Thoracic aorta (tissue), 2 donors: Measurements from ENCODE around the gene CACYBP. TPM values are rescaled to one million over a fixed set of nuclear protein-coding genes. Genes with fewer than 3 reads are reported as not detected.

Experiments used
- ATAC-seq: fragments of 150-250 bp; one replicate; pipeline ENCODE4 v1.8.0; 2017; ENCODE audit warnings: low read depth; ENCODE audit not compliant: insufficient number of reproducible peaks, low FRiP score
- DNase-seq: peaks from one replicate; pipeline ENCODE4 v3.0.0-alpha.2; 2020; ENCODE audit warnings: low spot score
- H3K27ac ChIP-seq, 2 donors: fragments of 200-600 bp; sonication (generic); 1 replicate in 1 of 2; 2 replicates in 1 of 2; pipeline ENCODE4 v1.5.1; 2016; ENCODE audit warnings: mild to moderate bottlenecking in 2 of 2, moderate library complexity in 2 of 2
- H3K27me3 ChIP-seq: fragments of 200-600 bp; sonication (generic); replicated peaks from 2 replicates; pipeline ENCODE4 v1.6.0; 2016; ENCODE audit warnings: mild to moderate bottlenecking; ENCODE audit not compliant: insufficient read depth
- H3K36me3 ChIP-seq: fragments of 200-600 bp; sonication (generic); one replicate; pipeline ENCODE4 v1.5.1; 2016
- H3K4me1 ChIP-seq, 2 donors: fragments of 200-600 bp; sonication (generic); 1 replicate in 1 of 2; 2 replicates in 1 of 2; pipeline versions ENCODE4 v1.5.1 to v1.6.0; 2016; ENCODE audit warnings: low read depth in 2 of 2, mild to moderate bottlenecking in 1 of 2; ENCODE audit not compliant: control insufficient read depth in 1 of 2
- H3K4me3 ChIP-seq: fragments of 200-600 bp; sonication (generic); 2 replicates; pipeline ENCODE4 v1.5.1; 2016; ENCODE audit warnings: mild to moderate bottlenecking
- H3K9me3 ChIP-seq: fragments of 200-600 bp; sonication (generic); 2 replicates; pipeline ENCODE4 v1.5.1; 2016
- total RNA-seq, 2 donors: library from RNA; depleted of rRNA; stranded (reverse); fragments of >200 nt; gene quantifications; one replicate each; pipeline versions ENCODE4 v1.1.0 to v1.2.3, GENCODE V29; 2016
- TF ChIP-seq, protein P1 (sequence below): fragments of 200-600 bp; sonication (generic); IDR thresholded peaks from one replicate; pipeline ENCODE4 v1.5.1; 2019; ENCODE audit warnings: antibody characterized with exemption

CACYBP gene, protein sequence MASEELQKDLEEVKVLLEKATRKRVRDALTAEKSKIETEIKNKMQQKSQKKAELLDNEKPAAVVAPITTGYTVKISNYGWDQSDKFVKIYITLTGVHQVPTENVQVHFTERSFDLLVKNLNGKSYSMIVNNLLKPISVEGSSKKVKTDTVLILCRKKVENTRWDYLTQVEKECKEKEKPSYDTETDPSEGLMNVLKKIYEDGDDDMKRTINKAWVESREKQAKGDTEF
- total RNA-seq, result 10 to 100 TPM; 54.8 to 55.0 TPM

DNA sequence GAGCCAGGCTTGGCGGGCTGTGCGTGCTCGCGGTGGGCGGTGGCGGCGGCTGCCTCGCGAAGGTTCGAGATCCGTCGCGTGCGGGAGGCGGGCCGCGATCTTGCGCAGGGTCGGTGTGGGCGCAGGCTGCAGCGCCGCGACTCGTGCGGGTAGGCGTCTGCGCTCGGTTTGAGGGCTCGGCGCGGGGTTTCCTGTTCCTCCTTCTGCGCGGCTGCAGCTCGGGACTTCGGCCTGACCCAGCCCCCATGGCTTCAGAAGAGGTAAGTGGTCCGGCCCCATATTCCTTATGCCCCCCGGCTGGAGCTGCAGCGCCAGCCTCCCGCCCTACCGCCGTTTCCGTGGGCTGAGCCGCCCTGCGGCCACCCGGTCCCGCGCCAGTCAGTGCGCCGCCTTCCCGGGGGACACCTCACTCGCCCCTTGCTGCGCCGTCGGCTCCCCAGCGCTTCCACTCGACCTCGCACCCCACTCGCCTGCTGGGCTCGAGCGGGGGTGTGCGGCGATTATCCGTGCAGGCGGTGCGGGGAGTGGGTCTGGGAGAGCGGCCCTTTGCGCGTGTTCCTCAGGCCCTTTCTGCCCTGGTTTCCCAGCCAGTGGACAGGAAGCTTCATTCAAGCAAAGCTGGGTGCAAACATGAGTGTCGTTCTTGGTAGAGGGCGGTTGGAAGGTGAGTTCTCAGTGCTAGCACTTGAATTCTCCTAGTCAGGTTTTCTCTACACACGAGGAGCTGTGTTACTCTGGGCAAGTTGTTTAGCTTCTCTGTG lies at the start of gene CACYBP:
TSS of gene CACYBP (plus strand) at position 12 of the 761 bp plus-strand sequence. CDS start at position 246, 234 bp downstream.
- H3K27ac ChIP-seq, result peak within 1 kb of the TSS; percentile 96 to 97
- H3K4me1 ChIP-seq, result peaks cover 15 to 43% of the 10 kb centered on the region in 2 donors
- DNase-seq (no peak), ATAC-seq (no peak)
- no peaks in the 10 kb centered on the region for H3K27me3 ChIP-seq
- peaks cover 1% of the 10 kb centered on the region for H3K36me3 ChIP-seq
- TF ChIP-seq, protein P1, sequence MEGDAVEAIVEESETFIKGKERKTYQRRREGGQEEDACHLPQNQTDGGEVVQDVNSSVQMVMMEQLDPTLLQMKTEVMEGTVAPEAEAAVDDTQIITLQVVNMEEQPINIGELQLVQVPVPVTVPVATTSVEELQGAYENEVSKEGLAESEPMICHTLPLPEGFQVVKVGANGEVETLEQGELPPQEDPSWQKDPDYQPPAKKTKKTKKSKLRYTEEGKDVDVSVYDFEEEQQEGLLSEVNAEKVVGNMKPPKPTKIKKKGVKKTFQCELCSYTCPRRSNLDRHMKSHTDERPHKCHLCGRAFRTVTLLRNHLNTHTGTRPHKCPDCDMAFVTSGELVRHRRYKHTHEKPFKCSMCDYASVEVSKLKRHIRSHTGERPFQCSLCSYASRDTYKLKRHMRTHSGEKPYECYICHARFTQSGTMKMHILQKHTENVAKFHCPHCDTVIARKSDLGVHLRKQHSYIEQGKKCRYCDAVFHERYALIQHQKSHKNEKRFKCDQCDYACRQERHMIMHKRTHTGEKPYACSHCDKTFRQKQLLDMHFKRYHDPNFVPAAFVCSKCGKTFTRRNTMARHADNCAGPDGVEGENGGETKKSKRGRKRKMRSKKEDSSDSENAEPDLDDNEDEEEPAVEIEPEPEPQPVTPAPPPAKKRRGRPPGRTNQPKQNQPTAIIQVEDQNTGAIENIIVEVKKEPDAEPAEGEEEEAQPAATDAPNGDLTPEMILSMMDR, result no peak
- H3K9me3 ChIP-seq, result no peaks in the 10 kb centered on the region
- H3K4me3 ChIP-seq, result peak within 1 kb of the TSS; percentile 95

DNA sequence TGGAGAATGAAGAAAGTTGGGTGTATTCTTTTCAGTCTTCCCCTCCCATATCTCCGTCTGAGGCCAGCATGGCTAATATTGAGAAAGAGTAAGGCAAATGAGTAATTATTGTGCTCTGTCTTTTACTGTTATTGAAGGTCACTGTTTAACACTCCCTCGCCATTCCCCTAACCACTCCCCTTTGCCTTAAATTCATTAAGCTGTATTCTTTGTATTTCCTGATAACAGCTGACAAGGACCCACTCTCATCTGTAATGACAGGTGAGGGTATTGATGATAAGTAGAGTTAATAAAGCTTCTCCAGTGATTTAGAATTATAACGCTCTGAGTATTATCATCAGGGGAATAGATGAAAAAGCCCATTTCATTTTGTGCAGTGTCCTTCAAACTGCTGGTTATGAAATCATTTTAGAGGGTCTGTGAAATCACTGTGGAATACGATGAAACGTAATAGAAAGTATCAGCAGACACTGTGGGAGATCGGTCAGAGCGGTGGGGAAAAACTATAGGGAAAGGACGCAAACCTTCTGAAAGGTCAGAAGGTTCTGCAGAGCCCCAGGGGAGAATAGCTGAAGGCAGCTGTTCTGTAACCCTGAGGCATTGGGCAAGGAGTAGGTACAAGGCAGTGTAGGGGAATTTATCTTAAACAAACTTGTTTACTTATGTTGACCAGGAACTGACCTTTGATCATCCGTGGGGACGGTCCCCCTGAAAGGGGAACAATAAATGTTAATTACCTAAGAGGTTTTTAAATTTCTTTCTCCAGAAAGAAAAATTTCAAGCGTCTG lies 46.3 kb upstream of the CACYBP start:
- TF ChIP-seq, protein P1, result no peak
- Histone ChIP-seq H3K27me3 (no peaks in the 10 kb centered on the region), H3K36me3 (no peaks in the 10 kb centered on the region), H3K4me1 (peaks cover 9 to 10% of the 10 kb centered on the region in 2 donors), H3K27ac (no peak overlapping the region), H3K9me3 (no peaks in the 10 kb centered on the region), H3K4me3 (no peak overlapping the region)
- DNase-seq (no peak), ATAC-seq (no peak)

DNA sequence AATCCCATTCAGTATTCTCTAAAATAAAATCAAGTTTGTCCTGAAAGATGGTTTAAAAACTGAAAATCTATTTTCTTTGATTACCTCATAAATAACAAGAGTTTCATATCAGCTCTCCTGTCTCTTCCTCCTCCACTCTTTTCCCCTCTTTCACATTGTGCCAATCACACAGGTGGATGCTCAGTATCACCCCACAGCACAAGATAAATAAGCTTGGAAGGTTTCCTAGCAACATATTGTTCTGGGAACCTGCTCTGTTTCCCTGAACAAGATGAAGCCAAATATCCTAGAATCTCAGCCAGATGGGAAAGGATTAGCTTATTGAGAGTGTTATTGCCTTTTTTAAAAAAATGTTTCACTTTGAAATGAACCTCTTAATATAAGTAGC lies 45.7 kb upstream of the CACYBP start:
- Histone ChIP-seq H3K9me3 (no peaks in the 10 kb centered on the region), H3K36me3 (no peaks in the 10 kb centered on the region), H3K27ac (no peak overlapping the region), H3K4me3 (no peak overlapping the region), H3K27me3 (no peaks in the 10 kb centered on the region), H3K4me1 (peaks cover 9 to 10% of the 10 kb centered on the region in 2 donors)
- TF ChIP-seq, protein P1, result no peak
- ATAC-seq, result no peak
- DNase-seq, result no peak

DNA sequence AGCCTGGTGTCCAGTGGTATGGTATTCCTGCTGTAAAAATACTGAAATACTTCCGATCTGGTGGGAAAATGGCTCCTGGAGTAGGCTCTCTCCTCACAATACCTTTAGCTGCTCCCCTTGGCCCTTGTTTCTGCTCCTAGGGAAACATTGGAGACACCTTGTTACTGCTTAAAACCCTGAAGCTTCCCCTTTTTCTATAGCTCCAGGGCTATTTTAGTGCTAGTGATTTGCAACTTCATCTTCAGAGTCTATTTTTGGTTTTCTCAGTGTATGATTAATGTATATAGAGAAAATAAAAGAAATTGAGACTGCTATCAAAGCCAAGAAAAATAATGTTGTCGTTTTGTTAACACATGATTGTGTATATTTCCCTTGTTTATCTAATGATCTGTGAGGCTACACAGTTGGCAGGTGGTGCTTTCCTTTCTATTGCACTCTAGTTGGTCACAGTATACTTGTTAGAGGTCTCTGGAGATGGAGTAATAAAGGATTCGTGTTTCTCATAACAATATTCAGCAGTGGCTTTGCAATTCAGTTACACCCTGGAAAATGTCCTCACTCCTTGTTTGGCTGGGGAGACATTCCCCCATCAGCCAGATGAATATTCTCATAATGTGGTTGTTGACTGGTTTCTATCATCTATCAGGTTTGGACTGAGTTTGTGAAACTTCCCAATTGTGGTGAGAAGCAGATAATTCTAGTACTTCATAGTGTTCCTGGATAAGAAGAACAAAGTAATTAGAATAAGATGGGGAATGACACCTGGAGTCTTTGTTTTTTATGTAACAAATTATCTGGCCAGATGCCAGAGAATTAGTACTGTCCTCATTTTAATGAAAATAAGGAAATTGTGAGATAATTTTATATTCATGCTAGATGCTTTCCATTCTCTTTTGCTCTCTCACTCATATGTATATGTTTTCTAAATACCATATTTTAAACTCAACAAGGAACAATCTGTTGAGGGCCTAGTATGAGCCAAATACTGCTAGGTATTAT lies 44.8 kb upstream of the CACYBP start:
- Histone ChIP-seq H3K36me3 (no peaks in the 10 kb centered on the region), H3K4me3 (no peak overlapping the region), H3K9me3 (no peaks in the 10 kb centered on the region), H3K27me3 (no peaks in the 10 kb centered on the region), H3K4me1 (peaks cover 9 to 10% of the 10 kb centered on the region in 2 donors), H3K27ac (no peak overlapping the region)
- no peak for DNase-seq
- ATAC-seq, result no peak
- TF ChIP-seq, protein P1, result no peak
